Mucosa of descending colon (tissue), 3 donors: ENCODE results near the gene AKAP13. TPM values are rescaled to one million over a fixed set of nuclear protein-coding genes. Genes with fewer than 3 reads are reported as not detected.

ENCODE experiments used
- ATAC-seq: fragments of 200-7000 bp; cut with Tn5 transposase; one replicate; pipeline ENCODE4 v1.9.1; 2020; ENCODE audit warnings: mild to moderate bottlenecking, moderate library complexity
- DNase-seq, 3 donors: peaks; one replicate each; pipeline ENCODE4 v3.0.0-alpha.2; 2020
- H3K36me3 ChIP-seq: fragments of 200-600 bp; one replicate; pipeline ENCODE4 v1.8.0; 2021; ENCODE audit warnings: low read depth, mild to moderate bottlenecking
- H3K4me1 ChIP-seq: fragments of 200-600 bp; one replicate; pipeline ENCODE4 v1.8.0; 2021; ENCODE audit warnings: low read depth, mild to moderate bottlenecking
- H3K4me3 ChIP-seq: fragments of 200-600 bp; one replicate; pipeline ENCODE4 v1.8.0; 2021; ENCODE audit warnings: mild to moderate bottlenecking
- H3K9me3 ChIP-seq: fragments of 200-600 bp; one replicate; pipeline ENCODE4 v1.8.0; 2021; ENCODE audit warnings: mild to moderate bottlenecking
- intact Hi-C, 2 donors: fragments of 100-400 bp; cut with DNase I in 1 of 2; cut with micrococcal nuclease in 1 of 2; formaldehyde crosslinking; loops; one replicate each; pipeline versions ENCODE4 v1.11.0 to v1.11.1; 2022; cut with DNase I, micrococcal nuclease
- total RNA-seq, 3 donors: library from RNA; stranded (reverse); fragmentation: NEBNext Ultra II Directional in 2 of 3; extraction: Animal tissue kit (Norgen Biotek cat#: 25700) in 2 of 3; gene quantifications; one replicate each; pipeline versions ENCODE4 v1.2.1 to v1.2.4, GENCODE V29; 2021 to 2023
- TF ChIP-seq, protein P1 (sequence below): fragments of 200-600 bp; IDR thresholded peaks from one replicate; pipeline ENCODE4 v1.8.0; 2022; ENCODE audit warnings: antibody characterized with exemption, mild to moderate bottlenecking
- donor health status: DM: no; HTN: no; CAD: no; lungs with moderate emphysema.
- donor health status: DM: no; HTN: no; CAD: no.
- donor health status: DM: no; HTN: yes; CAD: no.

The AKAP13 gene
- total RNA-seq, 3 donors from 2014 or later = 141 to 173 (median 150) TPM

DNA sequence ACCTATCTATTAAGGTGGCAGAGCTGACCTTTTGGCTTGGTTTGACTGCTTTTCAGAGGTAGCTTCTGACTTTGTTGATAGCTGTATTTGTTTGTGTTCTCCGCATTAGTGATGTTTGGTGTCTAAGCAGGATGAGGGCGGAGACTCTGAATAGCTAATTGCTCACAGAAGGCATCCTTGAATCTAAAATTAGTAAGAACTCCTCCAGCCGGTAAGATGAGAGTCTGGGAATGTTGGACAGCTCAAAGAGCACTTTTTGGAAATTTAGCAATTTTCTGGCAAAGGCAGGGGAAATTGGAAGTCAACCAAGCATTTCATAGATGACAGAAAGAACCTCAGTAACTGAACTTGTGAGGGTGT, 240.3 kb downstream of the AKAP13 start:
- Histone ChIP-seq H3K9me3 (no peaks in the 10 kb centered on the region), H3K4me3 (no peak overlapping the region), H3K4me1 (peaks cover 16% of the 10 kb centered on the region), H3K36me3 (no peaks in the 10 kb centered on the region)
- peak; percentile 35 for ATAC-seq
- intact Hi-C loops = no loop called here
- DNase-seq = no peak
- TF ChIP-seq, protein P1, sequence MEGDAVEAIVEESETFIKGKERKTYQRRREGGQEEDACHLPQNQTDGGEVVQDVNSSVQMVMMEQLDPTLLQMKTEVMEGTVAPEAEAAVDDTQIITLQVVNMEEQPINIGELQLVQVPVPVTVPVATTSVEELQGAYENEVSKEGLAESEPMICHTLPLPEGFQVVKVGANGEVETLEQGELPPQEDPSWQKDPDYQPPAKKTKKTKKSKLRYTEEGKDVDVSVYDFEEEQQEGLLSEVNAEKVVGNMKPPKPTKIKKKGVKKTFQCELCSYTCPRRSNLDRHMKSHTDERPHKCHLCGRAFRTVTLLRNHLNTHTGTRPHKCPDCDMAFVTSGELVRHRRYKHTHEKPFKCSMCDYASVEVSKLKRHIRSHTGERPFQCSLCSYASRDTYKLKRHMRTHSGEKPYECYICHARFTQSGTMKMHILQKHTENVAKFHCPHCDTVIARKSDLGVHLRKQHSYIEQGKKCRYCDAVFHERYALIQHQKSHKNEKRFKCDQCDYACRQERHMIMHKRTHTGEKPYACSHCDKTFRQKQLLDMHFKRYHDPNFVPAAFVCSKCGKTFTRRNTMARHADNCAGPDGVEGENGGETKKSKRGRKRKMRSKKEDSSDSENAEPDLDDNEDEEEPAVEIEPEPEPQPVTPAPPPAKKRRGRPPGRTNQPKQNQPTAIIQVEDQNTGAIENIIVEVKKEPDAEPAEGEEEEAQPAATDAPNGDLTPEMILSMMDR = no peak

DNA sequence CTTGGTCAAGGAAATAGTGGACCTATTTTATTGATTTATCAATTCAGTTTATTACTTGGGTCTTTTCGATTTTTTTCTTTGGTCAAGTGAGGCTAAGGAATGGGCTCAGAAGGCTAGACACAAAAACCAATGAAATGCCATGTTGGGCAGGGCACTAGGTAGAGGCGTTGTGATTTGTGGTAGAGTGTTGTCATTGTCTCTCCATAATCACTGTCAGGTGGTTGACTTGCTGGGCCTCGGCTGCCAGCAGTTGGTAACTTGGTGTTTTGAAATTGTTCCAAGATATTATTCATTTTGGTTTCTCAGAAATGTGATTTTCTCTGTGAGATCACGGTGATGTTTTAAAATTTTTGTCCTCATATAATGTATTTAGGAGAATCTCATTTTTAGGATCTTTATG, 240.7 kb downstream of the AKAP13 start:
- TF ChIP-seq, protein P1 = no peak
- intact Hi-C loops = no loop called here
- H3K4me1 ChIP-seq = peaks cover 16% of the 10 kb centered on the region
- ATAC-seq (no peak), DNase-seq (no peak)
- H3K9me3 ChIP-seq = no peaks in the 10 kb centered on the region
- H3K4me3 ChIP-seq = no peak overlapping the region
- no peaks in the 10 kb centered on the region for H3K36me3 ChIP-seq

DNA sequence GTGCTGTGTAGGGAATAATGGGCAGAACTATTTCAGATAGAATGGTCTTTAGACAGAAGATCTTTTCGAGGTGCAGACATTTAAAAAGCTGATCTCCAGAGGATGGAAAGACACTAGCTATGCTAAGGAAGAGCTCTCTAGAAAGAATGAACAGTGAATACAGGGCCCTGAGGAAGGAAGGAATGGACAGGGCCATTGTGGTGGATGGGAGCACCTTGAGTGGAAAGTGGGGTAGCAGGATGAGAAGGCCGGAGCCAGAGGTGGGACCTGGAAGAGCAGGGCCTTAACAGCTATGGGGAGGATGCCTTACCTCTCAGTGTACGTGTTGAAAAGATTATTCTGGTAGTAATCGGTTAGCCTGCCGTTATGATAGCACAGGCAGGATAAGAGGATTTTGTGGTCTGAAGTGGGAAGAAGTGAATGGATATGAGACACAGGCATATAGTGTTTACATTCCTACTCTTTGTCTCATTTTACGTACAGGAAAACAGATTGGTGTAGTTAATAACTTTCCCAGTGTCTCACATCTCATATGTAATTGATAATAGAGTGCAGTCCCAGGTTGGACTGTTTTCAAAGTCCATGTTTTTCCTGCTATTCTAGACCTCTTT, 241.9 kb downstream of the AKAP13 start:
- DNase-seq = no peak
- ATAC-seq = no peak
- intact Hi-C loops = no loop called here
- TF ChIP-seq, protein P1 = no peak
- Histone ChIP-seq H3K36me3 (no peaks in the 10 kb centered on the region), H3K9me3 (no peaks in the 10 kb centered on the region), H3K4me1 (peaks cover 21% of the 10 kb centered on the region), H3K4me3 (no peak overlapping the region)

DNA sequence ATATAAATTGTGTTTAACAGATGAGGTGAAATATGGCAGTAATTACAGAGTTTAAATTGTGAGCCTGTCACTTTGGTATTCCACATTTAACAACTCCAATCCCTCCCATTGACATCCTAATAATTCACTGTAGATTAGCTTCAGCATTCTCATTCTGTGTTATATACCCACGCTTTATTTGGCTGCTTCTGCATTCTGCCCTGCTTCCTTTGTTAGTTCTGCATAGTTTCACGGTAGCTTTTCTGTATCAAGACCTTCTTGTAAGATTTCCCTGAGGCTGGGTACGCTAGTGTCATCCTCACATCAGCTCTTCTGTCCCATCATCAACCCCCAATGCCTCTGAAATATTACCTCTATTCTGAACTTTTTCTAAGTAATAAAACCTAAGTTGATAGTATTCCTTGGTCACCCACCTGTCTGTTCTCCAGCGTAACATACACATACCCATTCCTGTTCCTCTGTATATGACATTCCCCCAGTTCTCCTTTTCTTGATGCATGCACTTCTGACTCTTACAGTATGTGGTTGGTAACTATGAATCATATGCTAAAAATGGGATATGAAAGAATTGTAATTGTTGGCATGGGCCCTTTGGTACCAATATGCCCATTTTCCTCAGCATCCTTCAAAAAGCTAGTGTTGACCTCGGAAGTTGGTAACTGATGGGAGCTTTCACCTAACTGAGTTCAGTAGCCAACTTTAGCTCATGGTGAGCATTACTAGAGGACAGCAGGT, 243.1 kb downstream of the AKAP13 start:
- Histone ChIP-seq H3K4me1 (peaks cover 21% of the 10 kb centered on the region), H3K4me3 (no peak overlapping the region), H3K9me3 (no peaks in the 10 kb centered on the region), H3K36me3 (no peaks in the 10 kb centered on the region)
- intact Hi-C loops = no loop called here
- TF ChIP-seq, protein P1 = no peak
- DNase-seq (no peak), ATAC-seq (no peak)

DNA sequence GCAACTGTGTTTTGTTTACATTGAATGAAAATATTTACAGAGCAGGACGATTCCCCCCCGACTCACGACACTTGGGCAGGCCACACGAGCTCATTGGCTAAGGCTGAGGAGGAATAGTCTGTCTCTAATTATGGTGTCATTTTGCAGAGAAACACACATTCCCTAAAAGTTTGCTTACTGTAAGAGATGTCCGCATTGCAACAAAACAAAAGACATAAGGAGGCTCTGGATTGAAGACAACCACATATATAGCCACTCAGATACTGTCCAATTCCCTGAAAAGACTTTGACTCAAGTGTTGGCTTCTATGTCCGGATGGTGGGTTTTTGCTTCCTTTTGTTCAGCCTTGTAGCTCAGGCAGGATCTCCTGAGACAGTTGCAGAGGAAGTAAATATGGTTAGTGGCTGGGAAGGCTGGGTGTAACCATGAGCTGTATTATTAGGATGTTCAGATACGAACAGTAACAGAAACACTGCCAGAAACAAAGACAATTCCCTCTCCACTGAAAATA, 243.9 kb downstream of the AKAP13 start:
- H3K4me3 ChIP-seq = no peak overlapping the region
- H3K9me3 ChIP-seq = no peaks in the 10 kb centered on the region

More for the DNA sequence above, 243.9 kb downstream of the AKAP13 start:
- ATAC-seq = peak; percentile 34
- Histone ChIP-seq H3K4me1 (peaks cover 24% of the 10 kb centered on the region), H3K36me3 (no peaks in the 10 kb centered on the region)
- intact Hi-C loops = no loop called here
- TF ChIP-seq, protein P1 = no peak
- no peak for DNase-seq
